NCI-H524 treated with DMSO at 0.1 percent for 48 hours (cell line): ENCODE measurements around the gene ABCC8.

Source experiments
- DNase-seq: peaks from one replicate; lab custom pipeline; 2025; lab: John Stamatoyannopoulos, UW

ABCC8 gene

DNA sequence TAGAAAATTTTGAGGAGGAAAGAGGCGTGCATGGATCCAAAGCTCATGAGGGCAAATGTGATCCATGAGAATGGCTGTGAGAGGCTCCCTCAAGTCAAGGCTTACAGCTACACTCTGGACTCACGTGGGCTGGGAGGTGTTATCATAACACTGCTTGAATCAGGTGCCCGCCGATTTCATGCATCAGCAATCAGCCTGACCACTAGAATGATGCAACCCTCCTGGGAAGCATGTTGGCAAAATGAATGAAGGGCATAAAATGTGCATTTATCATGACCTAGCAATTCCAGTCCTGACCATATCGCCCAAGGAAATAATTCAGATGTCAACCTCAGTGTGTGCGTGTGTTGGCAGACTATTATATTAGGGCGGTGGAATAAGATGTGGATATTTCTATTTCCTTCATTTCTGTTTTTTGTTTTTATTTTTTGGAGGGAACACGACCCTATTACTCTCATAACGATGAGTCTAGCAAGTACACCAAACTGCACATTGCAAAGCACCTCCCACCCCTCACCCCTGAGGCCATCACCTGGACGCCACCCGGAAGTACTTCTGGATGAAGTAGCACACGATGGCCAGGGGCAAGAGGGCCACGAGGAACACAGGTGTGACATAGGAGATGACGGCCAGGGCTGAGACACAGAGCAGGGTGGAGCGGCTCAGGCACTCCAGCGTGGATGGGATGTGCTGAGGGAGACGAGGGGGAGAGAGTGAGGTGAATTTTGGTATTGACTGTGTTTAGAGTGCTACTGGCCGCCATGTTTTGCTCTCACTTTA is 72.5 kb downstream of the ABCC8 start:
- no peak for DNase-seq

DNA sequence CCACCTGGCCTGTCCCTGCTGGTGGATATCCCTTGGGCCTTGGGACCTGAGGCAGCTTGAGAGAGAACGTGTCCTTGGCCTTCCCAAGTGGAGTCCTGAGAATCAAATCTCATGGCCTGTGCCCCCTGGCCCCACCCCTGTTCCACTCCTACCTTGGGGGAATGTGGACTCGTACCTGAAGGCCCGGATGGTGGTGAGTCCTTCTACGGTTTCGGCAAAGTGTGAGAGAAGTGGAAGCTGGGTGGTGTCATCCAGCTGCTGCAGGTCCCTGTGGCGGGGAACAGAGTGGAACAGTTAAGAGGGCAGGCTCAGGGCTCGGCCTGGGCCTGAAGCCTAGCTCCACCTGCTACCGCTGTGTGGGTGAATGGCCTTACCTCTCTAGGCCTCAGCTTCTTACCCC is 74.2 kb downstream of the ABCC8 start:
- no peak for DNase-seq

DNA sequence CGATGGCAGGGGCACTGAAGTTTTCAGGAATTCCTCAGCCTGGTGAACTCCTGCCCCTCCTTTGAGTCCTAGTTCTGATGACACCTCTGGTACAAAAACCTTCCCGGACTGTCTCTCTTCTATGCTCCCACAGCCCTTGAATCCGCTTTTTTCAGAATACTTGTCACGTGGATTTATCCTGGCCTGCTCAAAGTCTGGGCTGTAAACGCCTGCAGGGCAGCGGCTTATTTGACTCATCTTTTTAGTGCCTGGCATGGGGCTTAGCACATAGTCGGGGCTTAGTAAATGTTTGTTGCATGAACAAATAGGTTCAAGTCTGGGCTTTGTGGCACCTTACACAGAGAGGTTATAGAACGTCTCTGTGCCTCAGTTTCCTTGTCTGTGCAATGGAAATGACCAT is 74.8 kb downstream of the ABCC8 start:
- no peak for DNase-seq

DNA sequence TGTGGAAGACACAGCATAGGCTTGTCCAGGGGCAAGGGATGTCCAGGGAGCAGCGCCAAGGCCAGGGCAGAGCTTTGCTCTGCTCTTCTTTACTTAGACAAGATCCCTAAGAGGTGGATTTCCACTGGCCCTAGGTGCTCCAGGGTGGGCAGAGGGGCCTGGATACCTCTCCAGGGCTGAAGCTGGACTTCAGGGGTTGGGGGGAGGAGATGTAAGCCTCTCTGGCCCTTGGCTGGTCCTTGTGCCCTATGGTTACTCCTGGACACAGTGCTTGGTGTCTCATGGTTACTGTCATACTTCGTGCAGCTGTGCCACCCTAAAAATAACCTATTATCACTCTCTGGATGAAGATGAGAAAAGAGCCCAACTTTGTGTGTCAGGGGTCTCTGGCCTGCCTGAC is 75.3 kb downstream of the ABCC8 start:
- no peak for DNase-seq

DNA sequence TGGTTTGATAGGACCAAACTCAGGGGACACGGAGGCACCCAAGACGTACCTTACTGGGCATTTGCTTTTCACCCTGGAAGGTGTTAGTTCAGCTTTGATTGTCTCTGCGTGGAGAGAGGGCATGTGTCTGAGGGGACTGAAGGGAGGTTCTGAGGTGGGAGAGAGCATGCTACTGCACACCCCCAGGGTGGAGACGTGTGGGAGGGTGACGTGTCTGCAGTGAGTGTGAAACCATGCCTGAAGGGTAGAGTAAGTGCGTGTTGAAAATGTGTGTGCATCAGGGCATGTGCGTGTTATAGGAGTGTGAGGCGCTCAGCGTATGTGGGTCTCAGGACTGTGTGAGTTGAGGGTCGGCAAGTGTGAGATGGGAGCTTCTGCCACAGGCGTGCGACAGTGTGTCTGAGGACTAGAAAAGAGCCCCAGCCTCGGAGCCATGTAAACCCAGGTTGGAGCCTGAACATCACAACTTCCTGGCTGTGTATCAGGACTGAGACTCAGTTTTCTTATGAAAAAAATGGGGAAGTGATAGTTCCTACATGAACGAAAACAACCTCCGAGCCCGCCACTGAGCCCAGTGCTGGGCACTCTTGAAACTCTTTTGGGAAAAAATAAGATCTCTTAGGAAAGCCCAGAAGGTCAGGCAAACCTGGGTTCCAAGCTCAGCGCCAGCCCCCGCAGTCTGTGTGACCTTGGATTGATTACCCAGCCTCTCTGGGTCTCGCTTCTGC is 76.4 kb downstream of the ABCC8 start:
- no peak for DNase-seq

DNA sequence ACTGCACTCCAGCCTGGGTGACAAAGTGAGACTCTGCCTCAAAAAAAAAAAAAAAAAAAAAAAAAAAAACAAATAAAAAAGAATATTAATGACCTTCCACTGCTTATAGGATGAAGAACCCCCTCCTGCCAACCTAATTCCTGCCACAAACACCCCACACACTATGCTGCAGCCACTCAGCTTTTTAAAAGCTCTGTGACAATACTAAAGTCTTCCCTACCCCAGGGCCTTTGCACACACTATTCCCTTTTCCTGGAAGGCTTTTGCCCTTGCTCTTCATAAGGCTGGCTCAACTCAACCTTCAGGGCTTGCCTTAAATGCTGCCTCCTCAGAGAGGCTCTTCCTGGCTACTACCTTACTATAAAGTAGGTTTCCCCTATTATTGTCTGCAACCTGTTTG is 77.4 kb downstream of the ABCC8 start:
- no peak for DNase-seq

DNA sequence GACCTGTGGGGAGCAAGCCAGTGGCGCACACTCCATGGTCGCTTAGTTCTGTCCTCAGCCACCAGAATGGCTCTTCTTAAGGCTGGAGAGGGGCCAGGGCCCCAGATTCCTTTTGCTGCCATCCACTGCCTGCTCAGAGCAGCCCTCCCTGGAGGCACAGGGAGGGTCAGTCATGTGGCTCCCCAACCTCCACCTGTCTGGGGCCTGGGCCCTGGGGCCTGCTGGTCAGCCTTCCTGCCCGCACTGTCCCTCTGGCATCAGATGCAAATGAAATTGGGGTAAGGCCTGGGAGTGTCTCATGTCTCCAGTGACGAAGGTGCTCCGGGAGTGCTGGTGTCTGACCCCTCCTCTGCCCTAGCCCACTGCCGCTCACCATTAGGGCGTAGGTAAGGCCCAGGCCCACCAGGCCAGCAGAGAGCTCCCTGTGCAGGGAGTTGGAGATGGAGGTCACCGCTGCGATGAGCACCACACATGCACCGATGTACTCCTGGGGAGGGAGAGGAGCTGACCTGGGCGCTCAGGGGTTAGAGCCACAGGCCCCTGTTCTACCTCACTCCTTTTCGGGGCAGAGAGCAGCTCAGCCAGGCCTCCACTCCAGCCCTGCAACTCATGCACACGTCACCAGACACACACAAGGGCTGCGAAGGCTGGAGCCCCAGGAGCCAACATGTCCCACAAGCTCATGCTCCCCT is 79.2 kb downstream of the ABCC8 start:
- DNase-seq = no peak

DNA sequence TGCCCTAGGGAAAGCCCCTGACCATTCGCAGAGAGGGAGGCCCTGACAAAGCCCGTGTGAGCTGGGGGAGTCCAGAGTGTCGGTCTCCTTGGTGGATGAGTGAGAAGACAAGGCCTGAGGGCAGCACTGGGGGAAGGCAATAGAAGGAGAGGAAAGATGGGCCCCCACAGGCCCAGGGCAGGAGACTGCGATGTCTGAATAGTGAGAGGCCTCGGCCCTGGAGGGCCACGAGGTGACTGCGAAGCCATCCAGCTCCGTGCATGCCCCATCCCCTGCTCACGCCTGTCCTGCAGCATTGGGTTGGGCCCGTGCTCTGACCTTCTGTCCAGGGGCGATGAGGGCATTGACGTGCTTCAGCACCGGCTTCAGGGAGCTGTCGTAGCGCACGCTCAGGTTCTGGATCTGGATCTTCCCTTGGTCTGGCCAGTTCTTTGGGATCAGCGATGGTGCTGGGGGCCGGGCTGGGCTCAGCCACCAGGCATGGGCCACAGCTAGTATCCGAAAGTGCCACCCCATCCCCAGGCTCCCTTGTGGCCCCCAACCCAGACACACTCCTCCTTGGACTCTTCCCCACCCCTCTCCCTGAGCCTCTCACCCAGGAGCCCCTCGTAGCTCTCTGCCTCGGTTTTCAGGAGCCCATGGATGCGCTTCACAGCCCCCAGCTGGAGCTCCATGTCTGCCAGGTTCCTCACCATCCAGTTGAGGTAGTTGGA is 79.9 kb downstream of the ABCC8 start:
- DNase-seq = no peak

DNA sequence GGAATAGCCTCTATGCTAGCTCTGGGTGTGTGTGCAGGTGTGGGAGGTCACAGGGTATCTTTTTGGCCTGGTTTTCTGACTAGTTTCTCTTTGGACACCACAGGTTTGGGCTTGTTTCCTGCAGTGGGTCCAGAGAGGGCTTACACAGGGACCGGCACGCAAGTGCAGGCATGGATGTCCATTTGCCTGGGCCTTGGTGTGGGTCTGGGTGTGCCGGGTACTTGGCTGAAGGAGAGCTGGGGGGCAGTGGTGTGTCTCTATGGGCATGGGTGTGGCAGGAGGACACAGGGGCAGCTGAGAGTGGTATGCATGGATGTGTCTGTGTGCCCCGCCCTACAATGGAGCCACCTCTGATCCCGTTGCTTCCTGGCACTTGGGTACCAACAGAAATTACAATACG is 80.7 kb downstream of the ABCC8 start:
- DNase-seq = no peak

DNA sequence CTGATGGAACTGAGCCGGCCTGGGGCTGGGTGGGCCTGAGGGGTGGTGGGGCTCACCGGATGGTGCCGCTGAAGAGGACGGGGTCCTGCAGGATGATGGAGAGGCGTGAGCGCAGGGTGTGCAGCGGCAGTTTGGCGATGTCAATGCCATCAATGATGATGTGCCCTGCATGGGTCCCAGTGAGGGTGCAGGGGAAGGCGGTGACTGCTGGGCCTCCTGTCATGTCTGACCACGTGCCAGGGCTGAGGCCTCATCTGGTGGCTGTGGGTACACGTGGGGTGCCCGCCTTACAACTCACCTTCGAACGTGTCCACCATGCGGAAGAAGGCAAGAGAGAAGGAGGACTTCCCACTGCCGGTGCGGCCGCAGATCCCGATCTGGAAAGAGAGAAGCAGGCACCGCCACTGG is 81.1 kb downstream of the ABCC8 start:
- no peak for DNase-seq

DNA sequence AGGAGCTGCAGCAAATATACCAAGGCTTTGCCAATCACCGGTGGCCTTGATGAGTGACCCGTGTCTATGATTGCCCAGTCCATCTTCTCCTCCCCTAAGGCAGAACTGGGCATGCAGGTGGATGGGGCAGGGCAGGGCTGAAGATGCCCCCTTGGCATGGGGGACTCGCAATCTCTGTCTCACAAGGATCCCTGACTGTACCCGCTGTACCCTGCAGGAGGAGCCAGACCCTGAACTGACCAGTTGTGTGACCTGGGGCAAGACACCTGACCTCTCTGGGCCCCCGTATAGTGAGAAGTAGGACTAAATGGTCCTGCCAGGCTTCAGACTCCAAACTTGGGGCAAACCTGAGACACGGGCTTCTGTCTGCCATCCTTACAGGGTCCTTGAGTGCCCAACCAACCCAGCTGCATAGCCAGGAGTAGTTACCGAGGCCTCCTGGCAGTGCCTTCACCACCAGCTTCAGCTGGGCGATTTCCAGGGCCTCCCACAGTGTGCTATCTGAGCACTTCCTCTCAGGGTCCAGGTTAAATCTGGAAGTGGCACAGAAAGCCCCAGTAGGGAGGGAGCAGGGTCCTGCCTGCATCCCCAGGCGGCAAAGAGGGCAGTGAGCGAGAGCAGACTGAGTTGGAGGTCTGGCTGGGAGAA is 81.8 kb downstream of the ABCC8 start:
- DNase-seq = no peak

DNA sequence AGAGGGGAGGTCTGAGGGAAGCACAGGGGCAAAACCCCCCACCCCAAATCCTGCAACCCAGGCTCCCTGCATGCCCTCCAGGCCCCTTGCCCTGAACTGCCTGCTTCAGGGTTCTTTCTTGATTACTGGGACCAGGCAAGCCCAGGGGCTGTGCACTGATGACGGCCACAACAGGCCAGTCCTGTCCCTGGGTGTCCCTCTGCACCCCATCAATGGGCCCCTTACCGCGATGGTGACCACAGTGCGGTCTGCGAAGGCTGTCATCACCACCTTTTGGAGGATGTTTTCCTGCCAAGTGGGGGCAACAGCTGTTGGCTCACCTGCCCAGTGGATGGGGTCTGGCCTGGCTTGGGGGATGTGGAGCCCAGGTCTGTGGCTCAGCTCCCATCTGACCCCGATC is 83.2 kb downstream of the ABCC8 start:
- DNase-seq = no peak

DNA sequence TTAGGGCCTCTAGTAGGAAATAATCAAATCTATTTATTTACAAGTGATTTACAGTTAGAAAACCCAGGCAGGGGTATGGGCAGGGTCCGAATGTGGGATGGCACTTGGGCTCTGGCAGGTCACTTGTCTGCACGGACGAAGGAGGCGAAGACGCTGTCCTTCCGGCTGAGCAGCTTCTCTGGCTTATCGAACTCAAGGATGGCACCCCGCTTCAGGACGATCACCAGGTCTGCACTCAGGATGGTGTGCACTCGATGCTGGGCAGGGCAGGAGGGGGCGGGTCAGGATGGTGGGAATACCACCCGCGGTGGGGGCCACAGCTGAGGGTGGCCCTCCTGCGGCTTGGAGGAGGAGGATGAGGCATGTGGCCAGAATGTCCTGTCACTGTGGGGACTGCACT is 83.8 kb downstream of the ABCC8 start:
- DNase-seq = no peak

DNA sequence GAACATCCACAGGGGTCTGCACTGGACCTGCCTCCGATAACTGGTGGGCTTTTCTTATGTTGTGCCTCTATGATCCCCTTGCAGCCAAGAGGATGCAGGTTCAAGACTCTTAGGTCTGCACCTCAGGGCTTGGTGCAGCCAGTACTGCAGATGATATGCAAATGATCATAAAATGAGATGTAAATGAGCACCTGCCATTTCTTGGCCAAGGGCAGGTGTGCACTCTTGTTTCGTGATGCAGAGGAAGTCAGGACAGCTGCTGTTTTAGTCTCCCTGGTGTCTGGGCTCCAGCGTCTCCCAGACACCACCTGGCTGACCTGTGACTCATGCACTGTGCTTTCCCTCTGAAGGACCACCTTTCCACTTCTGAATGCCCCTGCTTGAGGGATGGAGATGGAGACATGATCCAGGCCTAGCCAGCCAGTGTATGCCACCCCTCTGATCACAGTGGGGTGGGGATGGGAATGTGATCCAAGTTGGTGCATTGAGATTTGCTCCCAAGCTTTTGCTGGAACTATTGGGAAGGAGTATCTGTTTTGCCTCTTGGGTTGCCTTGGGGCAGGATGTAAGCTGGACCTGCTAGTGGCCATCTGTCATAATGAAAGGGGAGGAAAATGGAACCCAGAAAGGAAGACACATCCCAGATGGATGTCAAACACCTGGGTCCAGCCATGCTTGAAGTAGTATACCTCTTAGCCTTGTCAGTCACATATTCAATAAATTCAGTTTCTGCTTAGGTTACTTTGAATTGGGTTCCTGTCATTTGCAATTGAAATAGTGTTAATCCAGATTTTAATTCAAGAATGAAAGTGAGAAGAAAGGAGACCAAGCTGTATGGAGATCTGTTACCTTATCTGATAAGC is 84.9 kb downstream of the ABCC8 start:
- no peak for DNase-seq

DNA sequence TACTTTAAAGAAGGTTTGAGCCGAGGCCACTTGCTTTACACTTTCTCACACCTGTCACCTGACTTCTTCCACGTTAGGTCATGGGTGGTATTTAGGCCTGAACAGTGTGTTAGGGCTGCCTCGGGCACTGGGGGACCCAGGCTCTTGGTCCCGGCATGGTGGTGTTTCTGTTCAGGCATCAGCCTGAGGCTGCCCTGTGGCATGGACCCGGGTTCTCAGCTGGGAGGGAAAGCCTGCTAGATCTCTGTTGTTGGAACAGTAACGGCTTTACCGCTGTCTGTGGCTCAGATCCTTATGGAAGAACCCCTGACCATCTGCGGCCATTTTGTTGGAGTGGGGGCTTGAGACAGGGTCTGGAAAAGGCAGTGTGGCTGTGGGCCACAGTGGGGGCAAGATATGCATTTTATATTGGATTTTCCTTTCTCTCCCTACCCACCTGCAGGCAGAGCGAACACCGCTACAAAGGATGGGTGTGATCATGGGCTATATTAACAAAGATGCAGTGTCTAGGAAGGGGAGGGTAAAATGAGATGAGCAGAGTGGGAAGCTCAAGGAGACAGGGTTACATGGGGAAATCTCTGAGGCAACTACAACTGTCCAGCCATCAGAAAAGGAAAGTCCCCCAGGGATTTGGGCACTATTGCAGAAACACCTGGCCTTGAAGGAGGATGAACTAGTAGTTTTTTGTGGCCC is 86.5 kb downstream of the ABCC8 start:
- no peak for DNase-seq

DNA sequence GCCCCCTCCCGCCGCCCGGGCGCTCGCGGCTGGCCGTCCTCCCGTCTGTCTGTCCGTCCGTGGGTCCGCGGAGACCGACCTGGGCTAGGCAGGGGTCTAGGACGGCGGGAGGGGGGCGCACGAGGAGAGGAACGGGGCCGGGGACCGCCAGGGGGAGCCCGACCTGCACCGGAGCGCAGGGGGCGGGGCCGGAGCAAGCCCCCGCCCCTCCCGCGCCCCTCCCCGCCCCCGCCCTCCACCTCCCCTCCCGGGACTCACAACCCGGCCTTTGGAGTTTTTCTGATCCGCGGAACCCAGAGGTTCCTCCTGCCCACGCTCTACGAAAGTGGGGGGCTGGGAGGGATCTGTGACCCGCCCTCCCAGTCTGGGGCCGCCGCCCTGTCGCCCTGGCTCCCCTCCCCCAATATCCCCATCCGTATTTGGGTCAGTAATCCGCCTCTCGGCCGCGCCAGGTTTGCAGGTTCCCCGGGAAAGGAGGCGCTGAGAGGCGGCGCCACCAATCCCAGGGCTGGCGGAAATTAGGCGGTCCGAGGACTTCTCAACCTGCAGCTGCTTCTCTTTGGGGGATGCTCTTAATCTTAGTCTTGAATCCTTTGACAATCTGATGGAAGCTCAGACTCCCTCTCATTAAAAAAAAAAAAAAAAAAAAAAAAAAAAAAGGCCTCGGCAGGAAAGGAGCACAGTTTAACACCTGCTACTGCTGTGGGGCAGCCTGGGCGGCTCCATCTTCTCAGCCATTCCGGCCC is 87.3 kb downstream of the ABCC8 start:
- peak; percentile 51 for DNase-seq

DNA sequence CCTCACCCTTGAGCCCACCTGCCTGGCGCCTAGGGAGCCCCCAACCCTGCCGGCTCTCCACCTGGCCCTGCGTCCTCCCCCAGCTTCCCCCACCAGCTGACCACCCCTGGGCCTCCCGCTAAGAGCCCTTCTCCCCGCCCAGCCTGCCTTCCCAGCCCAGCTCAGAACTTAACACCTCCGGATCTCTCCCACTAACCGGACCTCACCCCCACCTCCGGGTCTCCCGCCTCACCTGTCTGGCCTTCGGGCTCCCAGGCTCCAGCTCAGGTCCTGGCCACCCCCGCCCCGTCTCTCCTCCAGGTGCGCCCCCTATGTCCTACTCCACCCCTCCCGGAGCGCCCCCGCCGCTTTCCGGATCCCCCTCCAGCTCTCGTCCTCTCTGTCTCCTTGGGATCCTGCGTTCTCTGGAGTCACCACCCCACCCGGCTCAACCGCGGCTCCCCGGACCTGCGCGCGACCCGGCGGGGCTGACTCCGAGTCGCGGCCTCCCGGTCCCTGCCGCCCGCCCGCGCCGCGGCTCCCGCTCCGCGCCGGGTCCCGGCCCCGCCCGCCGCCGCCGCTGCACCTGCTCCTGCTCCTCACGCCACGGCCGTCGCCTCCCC is 87.9 kb downstream of the ABCC8 start, which contains the start of gene KCNJ11:
Gene KCNJ11, minus strand, starts transcription at position 51 of the 602 bp plus-strand sequence. CDS start 568 bp downstream, outside the sequence.
- DNase-seq = no peak

DNA sequence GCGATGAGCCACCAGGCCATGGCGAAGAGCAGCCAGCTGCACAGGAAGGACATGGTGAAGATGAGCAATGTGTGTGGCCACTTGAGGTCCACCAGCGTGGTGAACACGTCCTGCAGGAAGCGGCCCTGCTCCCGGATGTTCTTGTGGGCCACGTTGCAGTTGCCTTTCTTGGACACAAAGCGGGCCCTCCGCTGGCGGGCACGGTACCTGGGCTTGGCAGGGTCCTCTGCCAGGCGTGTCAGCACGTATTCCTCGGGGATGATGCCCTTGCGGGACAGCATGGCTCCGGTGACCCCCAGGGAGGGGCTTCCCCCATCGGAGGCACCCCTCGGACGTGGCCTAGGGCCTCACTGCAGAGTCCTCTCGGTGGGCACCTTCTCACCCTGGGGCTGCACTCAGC is 88.8 kb downstream of the ABCC8 start:
- no peak for DNase-seq

DNA sequence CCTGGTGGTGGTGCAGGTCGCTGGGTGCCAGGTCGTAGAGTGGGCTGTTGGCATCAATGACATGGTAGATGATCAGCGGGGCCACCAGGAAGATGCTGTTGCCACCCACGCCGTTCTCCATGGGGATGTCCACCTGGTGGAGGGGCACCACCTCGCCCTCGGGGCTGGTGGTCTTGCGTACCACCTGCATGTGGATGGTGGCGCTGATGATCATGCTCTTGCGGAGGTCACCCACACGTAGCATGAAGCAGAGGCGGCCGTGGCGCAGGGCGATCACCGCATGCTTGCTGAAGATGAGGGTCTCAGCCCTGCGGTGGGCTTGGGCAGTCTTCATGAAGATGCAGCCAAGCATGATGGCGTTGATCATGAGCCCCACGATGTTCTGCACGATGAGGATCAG is 89.4 kb downstream of the ABCC8 start:
- no peak for DNase-seq
